Smooth muscle cell (in vitro differentiated cells): ENCODE results near the gene ARHGDIG. TPM values are rescaled to one million over a fixed set of nuclear protein-coding genes. Genes with fewer than 3 reads are reported as not detected.
"Not testable (repeated sequence)": the region's sequence is repeated elsewhere in the genome, so short reads cannot be mapped to it uniquely, and the experiment has no call there.

Source experiments
- DNase-seq: peaks from one replicate; lab custom pipeline; 2025; ENCODE audit not compliant: unreplicated experiment; lab: John Stamatoyannopoulos, UW
- H2AFZ ChIP-seq: fragments of 200-600 bp; sonication (generic); 2 replicates; pipeline ENCODE4 v1.6.0; 2016; ENCODE audit warnings: antibody characterized with exemption, low read depth, mild to moderate bottlenecking
- H3F3A ChIP-seq: fragments of 200-600 bp; sonication (generic); 2 replicates; pipeline ENCODE4 v1.6.0; 2017; ENCODE audit warnings: antibody characterized with exemption, low read depth
- H3K27ac ChIP-seq: fragments of 200-600 bp; sonication (generic); 2 replicates; pipeline ENCODE4 v1.5.1; 2016; ENCODE audit warnings: low read depth, mild to moderate bottlenecking
- H3K27me3 ChIP-seq: fragments of 200-600 bp; sonication (generic); 2 replicates; pipeline ENCODE4 v1.6.1; 2016; ENCODE audit warnings: low read depth, mild to moderate bottlenecking
- H3K36me3 ChIP-seq: fragments of 200-600 bp; sonication (generic); 2 replicates; pipeline ENCODE4 v1.5.1; 2016; ENCODE audit warnings: low read depth
- H3K4me1 ChIP-seq: fragments of 200-600 bp; sonication (generic); 2 replicates; pipeline ENCODE4 v1.5.1; 2016; ENCODE audit warnings: low read depth
- H3K4me2 ChIP-seq: fragments of 200-600 bp; sonication (generic); 2 replicates; pipeline ENCODE4 v1.6.0; 2016; ENCODE audit warnings: mild to moderate bottlenecking
- H3K4me3 ChIP-seq: fragments of 200-600 bp; sonication (generic); 2 replicates; pipeline ENCODE4 v1.5.1; 2016; ENCODE audit warnings: mild to moderate bottlenecking
- H3K79me2 ChIP-seq: fragments of 200-600 bp; sonication (generic); 2 replicates; pipeline ENCODE4 v1.6.0; 2016; ENCODE audit warnings: low read depth, mild to moderate bottlenecking
- H3K9ac ChIP-seq: fragments of 200-600 bp; sonication (generic); 2 replicates; pipeline ENCODE4 v1.6.0; 2016; ENCODE audit warnings: low read depth
- H3K9me3 ChIP-seq: fragments of 200-600 bp; sonication (generic); replicated peaks from 2 replicates; pipeline ENCODE4 v1.5.1; 2016; ENCODE audit warnings: low read depth
- H4K20me1 ChIP-seq: fragments of 200-600 bp; sonication (generic); 2 replicates; pipeline ENCODE4 v1.6.0; 2016; ENCODE audit warnings: low read depth
- CTCF ChIP-seq: fragments of 200-600 bp; sonication (generic); IDR thresholded peaks from 2 replicates; pipeline ENCODE4 v1.5.1; 2017; ENCODE audit warnings: borderline replicate concordance, mild to moderate bottlenecking, antibody characterized with exemption; ENCODE audit not compliant: insufficient read depth, poor library complexity, severe bottlenecking
- WGBS: methylation state at CpG from one replicate; pipeline ENCODE4 v1.1.7; 2016; ENCODE audit warnings: low lambda C conversion rate; 5-methylcytosine and 5-hydroxymethylcytosine counted together
- polyA plus RNA-seq: library from polyadenylated mRNA; unstranded; fragments of >200 nt; fragmentation: Nextera tagmentation; extraction: Ambion mirVana; gene quantifications from 2 replicates; pipeline ENCODE4 v1.2.1, GENCODE V29; 2016
- total RNA-seq: library from RNA; depleted of rRNA; stranded (reverse); fragments of >200 nt; gene quantifications from 2 replicates; pipeline ENCODE4 v1.2.3, GENCODE V29; 2014

Gene ARHGDIG
- total and polyA plus RNA-seq, 2 experiments from 2014 or later = 0.58 to 2.9 TPM

GRCh38 chr16:253833-254232 lies 26.6 kb upstream of the ARHGDIG start:
- no peak overlapping the region for H3K27ac ChIP-seq
- H3K4me3 ChIP-seq = no peak overlapping the region
- no peaks in the 10 kb centered on the region for H3F3A ChIP-seq
- no peaks in the 10 kb centered on the region for H3K4me1 ChIP-seq
- H2AFZ ChIP-seq = no peak overlapping the region
- no peak overlapping the region for H3K4me2 ChIP-seq
- peaks cover 6% of the 10 kb centered on the region for H4K20me1 ChIP-seq
- H3K9ac ChIP-seq = no peak overlapping the region
- H3K9me3 ChIP-seq = no peaks in the 10 kb centered on the region
- no peak for DNase-seq
- H3K27me3 ChIP-seq = no peaks in the 10 kb centered on the region
- WGBS = 99% methylated on average over 6 of the region's 6 CpGs
- no peaks in the 10 kb centered on the region for H3K36me3 ChIP-seq
- TF ChIP-seq CTCF = no peak
- H3K79me2 ChIP-seq = no peaks in the 10 kb centered on the region

GRCh38 chr16:254461-254860 lies 25.9 kb upstream of the ARHGDIG start:
- WGBS = 99% methylated on average over 25 of the region's 25 CpGs
- TF ChIP-seq CTCF = no peak
- H4K20me1 ChIP-seq = no peaks in the 10 kb centered on the region

GRCh38 chr16:255183-255582 lies 25.2 kb upstream of the ARHGDIG start:
- H3K9ac ChIP-seq = no peak overlapping the region
- no peak for DNase-seq
- H3K36me3 ChIP-seq = no peaks in the 10 kb centered on the region
- 98% methylated on average over 6 of the region's 6 CpGs for WGBS
- no peaks in the 10 kb centered on the region for H3K79me2 ChIP-seq
- no peak for TF ChIP-seq CTCF
- no peak overlapping the region for H2AFZ ChIP-seq
- no peak overlapping the region for H3K4me2 ChIP-seq
- H3K27me3 ChIP-seq = no peaks in the 10 kb centered on the region
- no peak overlapping the region for H3K27ac ChIP-seq
- no peaks in the 10 kb centered on the region for H3F3A ChIP-seq
- no peaks in the 10 kb centered on the region for H3K9me3 ChIP-seq
- no peaks in the 10 kb centered on the region for H3K4me1 ChIP-seq
- H3K4me3 ChIP-seq = no peak overlapping the region
- no peaks in the 10 kb centered on the region for H4K20me1 ChIP-seq

More at GRCh38 chr16:254461-254860, 25.9 kb upstream of the ARHGDIG start:
- Histone ChIP-seq H3K27ac (no peak overlapping the region), H3K9ac (no peak overlapping the region), H3K27me3 (no peaks in the 10 kb centered on the region), H3K4me1 (no peaks in the 10 kb centered on the region), H3K9me3 (no peaks in the 10 kb centered on the region), H2AFZ (no peak overlapping the region), H3F3A (no peaks in the 10 kb centered on the region), H3K36me3 (no peaks in the 10 kb centered on the region), H3K4me3 (no peak overlapping the region), H3K4me2 (no peak overlapping the region), H3K79me2 (no peaks in the 10 kb centered on the region)
- no peak for DNase-seq

- H3K4me3 ChIP-seq, H3K36me3 ChIP-seq, H4K20me1 ChIP-seq, H2AFZ ChIP-seq, H3K27ac ChIP-seq, H3F3A ChIP-seq, H3K27me3 ChIP-seq, DNase-seq, H3K79me2 ChIP-seq, H3K9ac ChIP-seq, H3K4me1 ChIP-seq, H3K9me3 ChIP-seq, H3K4me2 ChIP-seq: not testable (repeated sequence)
- 95% methylated on average over 11 of the region's 13 CpGs for WGBS
Observed at GRCh38 chr16:258091-258490, 22.3 kb upstream of the ARHGDIG start.
